NCI-H2196 (cell line): Measurements from ENCODE around the gene RALGPS1.
A peak's percentile ranks its signal among the peaks of the same experiment; 100 is the strongest.

Experiments used
- DNase-seq: peaks from one replicate; lab custom pipeline; 2025; ENCODE audit not compliant: unreplicated experiment; lab: John Stamatoyannopoulos, UW

The RALGPS1 gene

GRCh38 chr9:126953041-126953809, 38.6 kb downstream of the RALGPS1 start:
- DNase-seq = no peak

GRCh38 chr9:126955811-126956210, 41.2 kb downstream of the RALGPS1 start:
- no peak for DNase-seq

- DNase-seq = peak; percentile 44
Observed at GRCh38 chr9:126956917-126957686, 42.5 kb downstream of the RALGPS1 start.

- DNase-seq = no peak
Observed at GRCh38 chr9:126957687-126958053, 43.1 kb downstream of the RALGPS1 start.

- no peak for DNase-seq
Observed at GRCh38 chr9:126959336-126959735, 44.8 kb downstream of the RALGPS1 start.

GRCh38 chr9:126959917-126960316, 45.3 kb downstream of the RALGPS1 start:
- DNase-seq = no peak

GRCh38 chr9:126962336-126962735, 47.8 kb downstream of the RALGPS1 start:
- no peak for DNase-seq

GRCh38 chr9:126965077-126965476, 50.5 kb downstream of the RALGPS1 start:
- DNase-seq = no peak

GRCh38 chr9:126965541-126966428, 51.2 kb downstream of the RALGPS1 start:
- no peak for DNase-seq

- no peak for DNase-seq
Observed at GRCh38 chr9:126971261-126971660, 56.7 kb downstream of the RALGPS1 start.

GRCh38 chr9:126973651-126974529, 59.3 kb downstream of the RALGPS1 start:
- DNase-seq = no peak

- no peak for DNase-seq
Observed at GRCh38 chr9:126974594-126974993, 60.0 kb downstream of the RALGPS1 start.

GRCh38 chr9:126975327-126976220, 61.0 kb downstream of the RALGPS1 start:
- no peak for DNase-seq

GRCh38 chr9:126979461-126979860, 64.9 kb downstream of the RALGPS1 start:
- DNase-seq = no peak

GRCh38 chr9:126980231-126980630, 65.6 kb downstream of the RALGPS1 start:
- DNase-seq = no peak

- no peak for DNase-seq
Observed at GRCh38 chr9:126981218-126981617, 66.6 kb downstream of the RALGPS1 start.

- no peak for DNase-seq
Observed at GRCh38 chr9:126982215-126983002, 67.8 kb downstream of the RALGPS1 start.

GRCh38 chr9:126983767-126984166, 69.2 kb downstream of the RALGPS1 start:
- DNase-seq = no peak

GRCh38 chr9:126984969-126985368, 70.4 kb downstream of the RALGPS1 start:
- no peak for DNase-seq
